ENCODE data around the gene ORM1.

DNA sequence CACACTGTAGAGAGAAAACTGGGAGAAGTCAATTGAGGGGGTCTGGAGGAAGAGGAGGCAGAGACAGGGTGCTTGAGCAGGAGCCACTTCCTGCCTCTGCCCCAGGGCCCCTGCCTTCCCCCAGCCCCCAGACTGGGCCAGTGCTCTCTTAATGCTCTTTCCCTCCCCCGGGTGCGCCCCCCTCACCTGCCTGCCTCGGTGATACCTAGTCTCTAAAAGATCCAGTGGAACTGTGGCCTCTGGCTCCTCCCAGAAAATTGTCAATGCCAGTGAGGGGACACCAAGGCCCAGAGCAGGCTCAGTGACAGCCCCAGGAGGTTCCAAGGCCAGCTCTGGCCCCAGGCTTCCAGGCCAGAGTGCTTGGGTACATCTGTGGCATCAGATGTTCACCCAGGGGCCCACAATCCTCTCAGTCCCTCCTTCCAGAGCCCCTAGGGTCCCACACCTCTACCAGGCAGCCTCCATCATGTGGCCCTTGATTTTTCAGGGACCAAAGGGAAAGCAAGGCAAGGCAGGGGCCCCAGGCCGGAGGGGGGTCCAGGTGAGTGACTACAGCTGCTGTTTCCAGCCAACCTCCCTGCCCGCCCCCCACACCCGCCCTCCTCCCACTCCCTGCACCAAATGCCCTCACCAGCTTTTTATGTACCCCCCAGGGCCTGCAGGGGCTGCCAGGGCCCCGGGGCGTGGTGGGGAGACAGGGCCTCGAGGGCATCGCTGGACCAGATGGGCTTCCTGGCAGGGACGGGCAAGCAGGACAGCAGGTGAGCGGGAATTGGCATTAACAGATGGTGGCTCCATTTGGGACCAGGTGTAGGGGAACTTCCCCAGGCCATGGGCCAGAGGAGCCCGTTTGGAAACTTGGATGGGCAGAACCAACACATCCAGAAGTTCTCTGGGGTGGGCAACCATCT, 33.1 kb upstream of the ORM1 start:
- TF ChIP-seq, protein P1, sequence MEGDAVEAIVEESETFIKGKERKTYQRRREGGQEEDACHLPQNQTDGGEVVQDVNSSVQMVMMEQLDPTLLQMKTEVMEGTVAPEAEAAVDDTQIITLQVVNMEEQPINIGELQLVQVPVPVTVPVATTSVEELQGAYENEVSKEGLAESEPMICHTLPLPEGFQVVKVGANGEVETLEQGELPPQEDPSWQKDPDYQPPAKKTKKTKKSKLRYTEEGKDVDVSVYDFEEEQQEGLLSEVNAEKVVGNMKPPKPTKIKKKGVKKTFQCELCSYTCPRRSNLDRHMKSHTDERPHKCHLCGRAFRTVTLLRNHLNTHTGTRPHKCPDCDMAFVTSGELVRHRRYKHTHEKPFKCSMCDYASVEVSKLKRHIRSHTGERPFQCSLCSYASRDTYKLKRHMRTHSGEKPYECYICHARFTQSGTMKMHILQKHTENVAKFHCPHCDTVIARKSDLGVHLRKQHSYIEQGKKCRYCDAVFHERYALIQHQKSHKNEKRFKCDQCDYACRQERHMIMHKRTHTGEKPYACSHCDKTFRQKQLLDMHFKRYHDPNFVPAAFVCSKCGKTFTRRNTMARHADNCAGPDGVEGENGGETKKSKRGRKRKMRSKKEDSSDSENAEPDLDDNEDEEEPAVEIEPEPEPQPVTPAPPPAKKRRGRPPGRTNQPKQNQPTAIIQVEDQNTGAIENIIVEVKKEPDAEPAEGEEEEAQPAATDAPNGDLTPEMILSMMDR (conservative IDR thresholded peaks at IDR 0.05; ENCODE audit: low read depth, low read length) = no peak
- TF ChIP-seq EZH2 (IDR thresholded peaks at IDR 0.05; ENCODE audit: low read length, unreplicated experiment) = no peak
